ENCODE results near the gene PDCD11.

The PDCD11 gene

GRCh38 chr10:103448746-103449145 is 52.3 kb downstream of the PDCD11 start:
- in situ Hi-C loops (cut with MboI; ENCODE audit: low sequenced_read_pairs), result no loop called here

- in situ Hi-C loops (cut with MboI; ENCODE audit: low sequenced_read_pairs), result no loop called here
Observed at GRCh38 chr10:103449208-103450144, 53.0 kb downstream of the PDCD11 start.

GRCh38 chr10:103450201-103450695 is 53.8 kb downstream of the PDCD11 start:
- in situ Hi-C loops (cut with MboI; ENCODE audit: low sequenced_read_pairs), result no loop called here

GRCh38 chr10:103451091-103451813 is 54.8 kb downstream of the PDCD11 start:
- in situ Hi-C loops (cut with MboI; ENCODE audit: low sequenced_read_pairs), result no loop called here

- in situ Hi-C loops (cut with MboI; ENCODE audit: low sequenced_read_pairs), result no loop called here
Observed at GRCh38 chr10:103451831-103452505, 55.5 kb downstream of the PDCD11 start, which contains the start of gene CALHM2. TSS of gene CALHM2 (minus strand) at chr10:103452370. CDS start at chr10:103449941, 2,429 bp downstream.

GRCh38 chr10:103452506-103453230 is 56.2 kb downstream of the PDCD11 start:
- in situ Hi-C loops (cut with MboI; ENCODE audit: low sequenced_read_pairs), result no loop called here

GRCh38 chr10:103454026-103454425 is 57.6 kb downstream of the PDCD11 start:
- in situ Hi-C loops (cut with MboI; ENCODE audit: low sequenced_read_pairs), result no loop called here

GRCh38 chr10:103455235-103455634 is 58.8 kb downstream of the PDCD11 start:
- in situ Hi-C loops (cut with MboI; ENCODE audit: low sequenced_read_pairs), result no loop called here

GRCh38 chr10:103456074-103456660 is 59.7 kb downstream of the PDCD11 start:
- in situ Hi-C loops (cut with MboI; ENCODE audit: low sequenced_read_pairs), result no loop called here

- in situ Hi-C loops (cut with MboI; ENCODE audit: low sequenced_read_pairs), result no loop called here
Observed at GRCh38 chr10:103457176-103457712, 60.8 kb downstream of the PDCD11 start.

- in situ Hi-C loops (cut with MboI; ENCODE audit: low sequenced_read_pairs), result no loop called here
Observed at GRCh38 chr10:103457896-103458583, 61.6 kb downstream of the PDCD11 start.

GRCh38 chr10:103458720-103459119 is 62.3 kb downstream of the PDCD11 start, which contains the start of gene CALHM1:
TSS of gene CALHM1 (minus strand) at chr10:103458900. CDS start at chr10:103458751, 149 bp downstream.
- in situ Hi-C loops (cut with MboI; ENCODE audit: low sequenced_read_pairs), result no loop called here

- in situ Hi-C loops (cut with MboI; ENCODE audit: low sequenced_read_pairs), result no loop called here
Observed at GRCh38 chr10:103459615-103460014, 63.2 kb downstream of the PDCD11 start.

- in situ Hi-C loops (cut with MboI; ENCODE audit: low sequenced_read_pairs), result no loop called here
Observed at GRCh38 chr10:103463499-103463898, 67.1 kb downstream of the PDCD11 start.

- in situ Hi-C loops (cut with MboI; ENCODE audit: low sequenced_read_pairs), result no loop called here
Observed at GRCh38 chr10:103465411-103466179, 69.2 kb downstream of the PDCD11 start.

- in situ Hi-C loops (cut with MboI; ENCODE audit: low sequenced_read_pairs), result no loop called here
Observed at GRCh38 chr10:103466734-103467133, 70.3 kb downstream of the PDCD11 start.

GRCh38 chr10:103467406-103467805 is 71.0 kb downstream of the PDCD11 start:
- in situ Hi-C loops (cut with MboI; ENCODE audit: low sequenced_read_pairs), result no loop called here

GRCh38 chr10:103469201-103469600 is 72.8 kb downstream of the PDCD11 start:
- in situ Hi-C loops (cut with MboI; ENCODE audit: low sequenced_read_pairs), result no loop called here
